HUDEP-2 (cell line): ENCODE results near the gene SH3RF3.

Experiments
- DNase-seq, 76 experiments: peaks; one replicate each; lab custom pipeline; 2025; ENCODE audit not compliant: unreplicated experiment in 76 of 76; lab: John Stamatoyannopoulos, UW

The SH3RF3 gene

DNA sequence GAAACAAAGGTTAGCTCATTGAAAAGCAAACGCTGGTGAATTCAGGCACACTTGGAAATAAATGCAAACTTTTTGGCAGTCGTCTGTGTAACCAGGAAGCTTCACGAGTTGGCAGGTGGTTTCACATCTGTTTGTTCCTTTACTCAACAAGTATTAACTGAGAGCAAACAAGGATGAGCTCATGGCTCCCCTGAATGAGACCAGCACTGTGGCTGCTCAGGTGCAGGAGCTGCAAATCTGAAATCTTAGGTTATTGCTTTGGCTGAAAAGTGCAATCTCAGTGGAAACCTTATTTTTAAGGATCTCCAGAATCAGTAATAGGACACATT lies 46.3 kb downstream of the SH3RF3 start:
- no peak for DNase-seq

DNA sequence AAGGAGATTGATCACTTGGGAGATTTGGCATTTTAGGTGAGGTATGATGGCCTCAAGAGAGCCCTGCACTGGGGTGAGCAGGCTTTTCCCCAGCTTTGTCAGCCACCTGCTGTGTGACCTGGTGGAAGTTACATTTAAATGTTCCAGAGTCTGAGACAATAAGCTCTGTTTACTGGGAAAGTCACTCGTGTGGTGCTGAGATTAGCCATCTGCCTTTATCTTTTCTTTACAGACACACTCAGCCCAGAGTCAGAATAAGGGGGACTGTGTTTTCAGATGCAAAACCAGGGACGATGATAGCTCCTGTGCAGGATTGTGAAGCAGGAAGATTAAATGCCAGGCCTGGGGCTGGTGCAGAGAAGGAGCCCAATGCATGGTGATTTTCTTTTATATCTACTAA lies 47.9 kb downstream of the SH3RF3 start:
- peak in 18 of 76 experiments; percentile 1 to 55 (median 6) for DNase-seq

DNA sequence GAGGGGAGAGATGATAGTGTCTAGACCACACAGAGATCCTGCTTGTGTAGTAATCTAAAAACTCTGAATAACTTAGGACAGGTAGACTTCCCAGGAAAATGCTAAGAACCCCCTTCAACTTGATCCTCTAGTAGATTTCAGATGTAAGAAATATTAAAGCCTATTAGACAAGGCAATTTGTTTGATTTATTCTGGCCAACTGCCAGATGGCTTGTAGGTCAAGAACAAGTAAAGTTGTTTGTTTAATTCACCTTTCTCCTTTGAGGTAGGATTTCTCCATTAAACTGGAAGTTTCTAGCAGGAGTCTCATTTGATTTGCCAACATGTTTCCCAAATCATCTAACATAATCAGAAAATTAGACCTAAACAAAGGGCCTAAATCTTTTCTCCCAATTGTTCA lies 48.6 kb downstream of the SH3RF3 start:
- DNase-seq = no peak

DNA sequence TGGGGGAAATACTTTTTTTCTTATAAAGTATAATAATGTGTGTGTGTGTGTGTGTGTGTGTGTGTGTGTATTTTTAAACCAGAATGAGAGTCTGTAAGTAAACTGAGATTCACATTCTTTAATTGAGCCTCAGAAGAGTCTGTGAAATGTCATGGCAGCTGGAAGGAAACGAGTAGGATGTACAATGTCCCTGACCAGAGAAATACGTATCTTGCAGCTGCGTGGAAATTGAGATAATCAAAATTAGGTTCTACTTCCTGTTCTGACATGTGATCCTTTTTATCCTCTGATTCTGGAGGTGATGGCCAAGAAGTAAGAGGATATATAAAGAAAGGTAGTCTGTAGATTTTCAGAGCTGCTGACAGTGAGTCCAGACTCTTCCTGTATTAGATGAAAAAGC lies 50.0 kb downstream of the SH3RF3 start:
- DNase-seq = no peak

DNA sequence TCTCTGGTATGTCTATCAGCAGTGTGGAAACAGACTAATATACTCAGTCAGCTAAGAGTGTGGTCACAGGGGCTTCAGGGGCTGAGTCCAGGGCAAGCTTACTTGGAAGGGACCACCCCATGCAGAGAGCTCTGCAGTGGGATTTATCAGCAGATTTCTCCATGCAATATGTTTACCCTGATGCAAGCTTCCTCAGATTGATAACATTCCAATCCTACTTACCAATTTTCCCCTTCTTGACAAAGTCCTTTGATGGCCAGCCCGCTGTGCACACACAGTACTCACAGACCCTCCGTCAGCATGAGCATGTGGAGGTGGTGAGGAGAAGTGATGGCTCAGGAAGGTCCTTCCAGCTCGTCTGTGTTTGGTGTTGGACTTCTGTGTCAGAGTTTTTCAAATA lies 51.8 kb downstream of the SH3RF3 start:
- no peak for DNase-seq

DNA sequence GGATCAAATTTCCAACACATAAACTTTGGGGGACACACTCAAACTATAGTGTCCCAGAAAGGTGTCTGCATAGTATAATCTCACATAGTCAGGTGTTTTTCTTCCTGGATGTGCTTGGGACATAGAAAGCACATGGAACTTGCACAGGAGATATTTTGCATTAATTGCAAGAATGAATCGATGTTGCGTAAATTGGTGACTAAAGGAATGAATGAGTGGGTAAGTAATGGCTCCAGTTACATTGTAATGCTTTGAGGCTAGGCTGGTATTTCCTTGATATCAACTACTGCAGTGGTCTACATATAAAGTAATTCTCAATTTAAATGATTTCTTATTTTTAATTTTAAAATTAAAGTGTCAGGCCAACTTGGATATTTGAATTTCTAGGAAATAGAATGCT lies 53.4 kb downstream of the SH3RF3 start:
- DNase-seq = no peak

DNA sequence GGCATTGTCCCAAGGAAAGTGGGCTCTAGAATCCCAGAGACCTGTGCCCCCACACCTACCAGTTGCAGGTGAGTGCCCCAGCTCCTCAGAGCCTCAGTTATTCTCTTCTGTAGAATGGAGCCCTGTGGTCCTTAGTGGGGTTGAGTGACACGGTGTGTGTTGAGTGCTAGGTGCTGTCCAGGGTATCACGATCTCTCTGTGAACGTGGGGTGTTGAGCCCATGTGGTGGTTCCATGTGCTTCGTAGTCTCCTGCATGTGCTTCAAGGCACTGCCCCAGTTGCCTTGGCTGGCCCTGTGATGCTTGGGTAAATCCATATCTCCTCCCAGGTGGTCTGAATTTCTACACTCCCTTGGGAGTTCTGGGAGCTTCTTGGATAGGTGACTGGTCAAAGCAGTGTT lies 54.9 kb downstream of the SH3RF3 start:
- no peak for DNase-seq

DNA sequence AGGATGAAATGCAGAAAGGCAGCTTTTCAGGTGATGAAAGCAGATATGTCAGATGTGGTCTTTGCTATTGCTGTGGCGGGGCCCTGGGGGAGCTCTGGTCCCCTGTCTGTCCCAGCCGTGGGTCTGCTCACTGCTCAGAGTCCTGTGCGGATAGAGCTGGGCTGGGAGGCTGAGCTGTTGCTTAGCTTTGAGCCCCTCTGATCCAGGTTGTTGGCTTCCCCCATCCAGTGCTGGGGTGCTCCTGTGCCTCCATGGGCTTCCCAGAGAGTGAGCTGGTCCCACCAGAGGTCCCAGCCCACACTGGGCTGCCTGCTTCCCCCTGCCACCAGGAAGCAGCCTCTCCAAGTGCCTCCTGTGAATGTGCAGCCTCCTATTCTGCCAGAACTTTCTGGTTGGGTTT lies 55.4 kb downstream of the SH3RF3 start:
- DNase-seq = no peak

DNA sequence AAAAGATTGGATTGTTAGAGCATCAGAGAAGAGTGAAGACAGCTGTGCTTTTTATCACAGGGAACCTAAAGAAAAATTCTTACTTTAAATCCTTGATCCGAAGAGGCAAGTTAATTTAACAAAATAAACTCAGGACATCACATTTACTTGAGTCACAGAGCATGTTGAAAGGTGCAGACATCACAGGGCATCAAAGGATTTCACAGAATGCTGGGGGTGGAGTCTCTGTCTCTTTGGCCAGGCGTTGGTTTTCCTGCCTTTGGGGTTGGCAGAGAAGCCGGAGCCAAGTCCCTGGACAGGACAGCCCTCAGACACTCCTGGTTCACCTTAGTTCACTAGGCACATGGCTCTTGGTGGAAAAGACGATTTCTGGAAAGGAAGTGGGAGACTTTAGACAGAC lies 56.3 kb downstream of the SH3RF3 start:
- DNase-seq = no peak

DNA sequence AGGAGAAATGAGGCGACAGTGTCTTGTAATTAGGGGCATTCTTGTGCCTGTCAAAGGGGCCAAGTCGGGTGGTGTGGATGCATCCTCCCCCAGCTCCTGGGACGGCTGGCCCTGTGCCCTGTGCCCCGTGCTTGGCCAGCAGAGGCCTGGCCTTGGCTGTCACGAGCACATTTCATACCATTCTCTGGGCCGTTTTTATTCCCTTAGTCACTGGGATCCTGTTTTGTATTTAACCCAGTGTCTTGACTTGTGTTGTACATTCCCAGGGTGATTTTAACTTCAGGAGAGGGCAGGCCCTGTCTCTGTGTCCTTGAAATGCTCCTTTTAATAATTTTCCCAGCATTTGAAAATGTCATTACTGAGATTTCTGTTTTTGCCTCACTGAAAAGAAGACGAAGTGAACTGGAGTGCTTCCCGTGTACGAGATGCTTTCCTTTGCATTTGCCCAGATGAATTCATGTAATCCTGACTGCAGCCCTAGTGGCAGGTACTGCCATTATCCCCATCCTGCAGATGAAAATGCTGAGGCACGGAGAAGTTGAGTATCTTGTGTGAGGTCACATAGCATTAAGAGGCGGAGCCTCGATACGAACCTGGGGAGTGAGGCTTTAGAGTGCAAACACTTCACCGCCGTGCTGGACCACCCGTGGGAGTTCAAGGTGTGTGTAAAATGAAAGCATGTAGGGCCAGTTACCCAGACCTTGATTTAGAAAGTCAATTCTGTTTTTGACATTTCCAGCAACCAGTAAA lies 57.0 kb downstream of the SH3RF3 start:
- no peak for DNase-seq

DNA sequence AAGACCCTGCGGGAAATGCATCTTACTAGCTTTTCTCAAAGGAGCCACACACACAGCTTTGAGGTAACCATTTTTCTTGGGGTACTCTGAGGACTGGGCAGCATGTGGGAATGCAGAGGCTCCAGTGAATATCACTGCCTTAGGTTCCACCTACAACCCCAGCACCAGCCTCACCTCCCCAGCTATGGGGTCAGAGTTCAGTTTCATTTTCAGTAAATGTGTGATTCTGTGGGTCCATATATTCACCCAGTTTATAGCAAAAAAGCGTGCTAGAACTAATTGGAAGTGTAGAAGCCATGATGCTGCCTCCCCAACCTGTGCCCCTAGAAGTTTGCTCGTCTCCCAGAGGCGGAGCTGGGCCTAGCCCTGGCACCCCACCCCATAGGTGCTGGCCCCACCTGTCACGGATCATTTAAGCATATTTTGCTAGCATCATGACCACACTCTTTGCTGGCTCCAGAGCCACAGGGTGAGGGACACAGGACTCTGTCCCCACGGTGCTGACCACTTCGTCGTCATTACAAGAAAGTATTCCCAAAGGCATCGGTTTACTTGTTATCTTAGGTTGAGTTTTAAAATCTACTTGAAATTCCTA lies 57.7 kb downstream of the SH3RF3 start:
- no peak for DNase-seq

DNA sequence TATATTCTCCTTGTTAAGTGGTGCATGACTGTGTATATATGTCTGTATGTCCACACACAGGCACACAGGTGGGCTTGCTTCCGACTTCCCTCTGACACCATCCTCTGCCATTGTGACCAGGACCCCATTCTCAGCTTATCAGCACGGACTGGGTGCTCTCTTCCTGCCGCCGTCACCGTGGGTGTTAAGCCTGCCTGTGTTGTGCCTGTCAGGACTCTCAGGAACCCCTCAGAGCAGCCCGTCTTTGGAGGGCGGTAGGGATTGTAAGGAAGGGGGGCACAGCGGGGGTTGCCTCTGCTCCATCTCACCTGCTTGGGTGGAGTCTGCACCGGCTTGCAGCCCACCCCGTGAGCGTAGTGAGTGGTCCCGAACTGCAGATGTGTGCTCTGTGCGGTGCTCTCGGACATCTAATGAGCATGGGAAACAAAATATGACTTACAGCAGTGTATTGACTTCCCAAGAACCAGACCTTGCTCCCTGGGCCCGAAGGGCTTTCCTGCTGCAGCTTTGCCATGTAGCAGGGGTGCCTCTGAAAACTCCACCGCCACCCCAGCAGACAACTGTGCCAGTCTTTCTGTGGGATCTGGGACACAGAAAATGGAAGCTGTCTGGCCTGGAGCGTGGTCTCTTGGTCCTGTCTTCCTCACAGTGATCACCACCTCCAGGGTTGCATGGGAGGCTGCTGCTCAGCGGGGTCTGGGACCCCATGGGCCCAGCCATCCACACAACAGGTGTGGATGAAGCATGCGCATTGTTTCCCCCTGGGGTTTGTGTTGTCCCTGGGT lies 58.9 kb downstream of the SH3RF3 start:
- DNase-seq = no peak

DNA sequence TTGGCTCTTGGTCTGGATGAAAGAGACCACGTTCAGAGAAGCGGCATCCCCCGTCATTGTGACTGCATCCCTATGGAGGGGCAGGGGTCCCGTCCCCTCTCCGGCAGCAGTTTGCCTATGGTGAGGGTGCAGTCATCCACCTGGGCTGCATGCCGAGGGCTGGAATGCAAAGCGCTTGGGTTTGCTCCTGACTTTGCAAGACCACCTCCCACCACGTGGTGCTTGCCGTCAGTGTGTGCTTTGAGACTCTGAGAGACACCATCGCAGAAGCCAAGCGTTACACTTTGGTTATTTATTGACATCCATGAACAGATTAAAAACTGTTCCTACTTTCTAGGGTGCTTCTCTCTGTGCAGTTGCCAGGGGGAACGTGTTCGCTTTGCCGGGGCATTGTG lies 59.5 kb downstream of the SH3RF3 start:
- no peak for DNase-seq

DNA sequence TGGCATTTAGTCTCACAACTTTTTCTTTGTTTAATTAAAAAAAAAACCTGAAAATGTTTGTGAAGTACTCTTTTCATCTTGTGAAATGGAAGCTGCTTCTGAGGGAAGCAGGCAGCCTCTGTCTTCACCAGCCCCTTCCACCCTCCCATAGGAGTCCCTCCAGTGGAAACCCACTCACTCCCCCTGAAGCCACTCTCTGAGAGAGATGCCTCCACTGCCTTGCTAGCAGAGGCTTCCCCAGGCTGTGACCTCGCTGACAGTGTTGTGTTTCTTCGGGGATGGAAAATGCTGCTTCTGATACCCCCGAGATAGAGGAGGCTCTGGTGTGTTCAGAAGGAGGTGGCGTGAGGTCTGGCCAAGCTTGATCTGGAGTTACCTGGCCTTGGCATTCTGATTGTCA lies 59.9 kb downstream of the SH3RF3 start:
- DNase-seq = no peak

DNA sequence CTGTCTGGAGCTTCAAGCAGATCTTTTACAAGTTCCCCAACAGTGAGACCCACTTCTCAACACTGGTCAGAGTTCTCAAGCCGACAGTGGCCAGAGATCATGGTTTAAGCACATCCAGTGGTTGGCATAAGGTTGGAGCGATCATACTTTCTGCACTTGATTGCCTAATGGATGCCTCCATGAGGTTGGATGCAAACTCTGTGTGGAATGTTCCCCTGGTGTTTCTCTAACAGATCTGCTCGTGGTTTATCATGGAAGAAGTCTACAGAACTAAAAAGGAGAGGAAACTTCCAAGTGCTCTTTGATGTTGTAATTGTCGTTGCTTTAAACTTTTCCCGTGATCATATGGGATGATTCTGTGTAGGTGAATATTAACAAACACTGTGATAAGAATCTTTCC lies 60.7 kb downstream of the SH3RF3 start:
- no peak for DNase-seq

DNA sequence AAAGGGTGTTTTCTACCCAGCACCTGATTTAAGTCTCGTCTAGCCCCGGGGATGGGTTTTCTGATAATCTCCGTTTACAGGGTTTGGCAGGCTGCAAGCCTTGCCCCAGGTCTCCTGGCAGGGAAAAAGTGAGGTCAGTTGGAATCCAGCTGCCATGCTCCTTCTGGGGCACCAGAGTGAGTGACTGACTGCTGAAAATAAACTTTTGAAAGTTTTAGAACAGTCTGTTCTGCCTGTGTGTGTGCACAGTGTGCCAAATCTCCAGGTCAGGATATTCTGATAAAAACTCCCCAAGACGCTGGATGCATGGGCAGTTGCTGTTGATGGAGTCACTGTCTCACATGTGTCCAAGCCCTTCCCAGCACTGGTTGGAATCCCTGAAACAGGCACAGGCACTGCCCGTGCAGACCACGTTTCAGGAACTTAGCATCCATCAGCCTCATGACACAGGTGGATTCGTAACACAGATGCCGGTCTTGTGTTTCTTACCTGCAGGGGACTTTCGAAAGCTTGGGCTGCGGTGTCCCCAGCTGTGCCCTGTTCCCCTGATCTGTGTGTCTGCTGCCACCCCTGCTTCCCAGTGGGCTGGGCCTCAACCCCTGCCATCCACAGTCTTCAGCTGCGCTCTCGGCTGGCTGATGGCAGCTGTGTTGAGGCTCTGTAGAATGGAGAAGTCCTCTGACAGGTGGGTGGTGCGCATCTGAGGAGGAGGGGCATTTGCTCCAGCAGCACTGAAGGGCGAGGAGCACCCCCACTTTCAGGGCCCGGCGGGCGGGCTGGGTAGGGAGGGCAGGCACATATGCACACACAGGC lies 65.0 kb downstream of the SH3RF3 start:
- DNase-seq = no peak

DNA sequence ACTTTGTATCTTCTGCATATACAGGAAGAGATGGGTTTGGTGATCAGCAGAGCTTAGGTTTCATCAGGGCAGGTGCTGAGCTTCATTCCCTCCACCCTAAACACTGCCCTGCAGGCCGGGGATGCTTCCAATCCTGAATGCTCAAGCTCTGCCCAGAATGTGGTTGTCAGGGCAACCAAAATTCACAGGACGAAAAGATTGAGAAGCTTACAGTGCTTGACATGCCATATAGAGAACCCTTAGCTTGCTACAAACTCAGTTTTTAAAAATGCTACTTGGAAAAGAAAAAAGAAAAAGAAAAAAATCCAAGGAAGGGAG lies 65.6 kb downstream of the SH3RF3 start:
- no peak for DNase-seq

DNA sequence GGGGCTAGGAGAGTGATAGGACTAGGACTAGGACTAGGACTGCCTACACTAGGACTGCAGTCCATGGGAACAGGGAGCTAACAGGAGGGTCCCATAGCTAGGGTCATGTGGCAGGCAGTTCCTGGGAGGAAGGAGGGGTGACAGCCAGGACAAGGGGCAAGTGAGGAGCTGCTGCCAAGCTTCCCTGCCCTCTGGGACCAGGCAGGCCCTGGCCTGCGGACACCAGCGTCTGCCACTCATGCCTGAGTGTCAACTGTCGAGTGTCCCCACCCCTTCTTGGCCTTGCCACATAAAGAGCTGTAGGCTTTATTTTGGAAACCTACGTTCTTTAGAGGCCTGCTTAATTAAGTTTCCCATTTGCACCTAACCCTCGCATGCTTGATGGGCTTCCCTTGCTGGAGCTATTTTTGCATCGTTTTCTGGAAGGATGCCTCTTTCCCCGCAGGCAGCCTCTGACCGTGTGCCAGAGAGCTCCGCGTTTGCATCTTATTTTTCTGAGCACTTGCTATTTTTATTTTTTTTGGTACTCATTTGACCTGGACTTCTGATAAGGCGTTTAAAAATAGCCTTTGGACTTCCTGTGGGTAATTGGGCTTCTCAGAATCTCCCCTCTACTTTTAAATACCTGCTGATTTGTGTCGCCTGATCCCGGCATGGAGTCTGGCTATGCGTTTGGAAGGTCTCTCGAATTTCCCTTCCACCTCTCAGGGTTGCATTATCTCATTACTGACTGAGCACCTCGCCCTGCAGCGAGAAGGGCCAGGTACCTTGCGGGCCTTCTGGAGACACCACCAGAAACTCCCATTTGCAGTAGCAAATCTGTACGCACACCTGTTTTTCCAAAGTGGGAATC lies 66.4 kb downstream of the SH3RF3 start:
- no peak for DNase-seq

DNA sequence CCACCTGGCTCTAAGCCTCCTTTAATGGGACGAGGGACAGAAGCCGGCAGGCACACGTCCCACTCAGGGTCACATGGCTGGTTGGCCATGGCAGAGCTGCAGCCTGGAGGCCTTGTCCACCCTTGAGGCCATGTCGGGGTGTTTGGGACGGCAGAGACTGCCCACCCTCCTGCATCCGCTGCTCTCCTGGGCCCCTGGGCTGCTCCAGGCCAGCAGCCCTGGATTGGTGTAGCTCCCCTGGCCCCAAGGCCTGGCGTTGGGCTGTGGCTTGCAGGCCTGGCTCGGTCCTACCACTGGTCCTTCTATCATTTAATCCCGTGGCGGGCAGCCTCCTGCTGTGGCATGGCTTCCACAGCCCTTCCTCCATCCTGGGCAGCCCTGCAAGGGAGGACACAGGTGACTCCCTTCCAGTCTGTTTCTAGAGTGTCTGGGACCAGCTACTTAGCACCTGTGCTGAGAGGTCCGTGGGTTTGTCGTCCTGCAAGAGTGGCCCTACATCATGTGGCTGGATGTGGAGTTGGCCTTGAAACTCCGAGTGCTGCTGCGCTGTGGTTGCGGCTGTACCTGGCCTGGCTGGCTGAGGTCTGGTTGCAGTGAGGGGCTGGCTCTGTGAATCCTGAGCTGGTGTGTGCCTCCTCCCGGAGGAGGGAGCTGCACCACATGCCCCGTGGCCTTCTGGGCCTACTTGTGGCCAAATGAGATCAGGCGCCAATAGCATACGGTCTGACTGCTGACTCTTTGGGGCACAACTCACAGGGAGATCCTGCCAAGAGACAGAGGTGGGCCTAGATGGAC lies 67.3 kb downstream of the SH3RF3 start:
- no peak for DNase-seq
